HepG2 (cell line): Measurements from ENCODE around the gene PEPD. TPM values are rescaled to one million over a fixed set of nuclear protein-coding genes. Genes with fewer than 3 reads are reported as not detected.

ENCODE experiments used
- ARHGAP35 ChIP-seq: sonication (generic); formaldehyde crosslinking; IDR thresholded peaks from 2 replicates; pipeline ENCODE4 v1.9.0; 2022; ENCODE audit warnings: mild to moderate bottlenecking, inconsistent platforms, moderate library complexity, missing genetic modification reagents, borderline replicate concordance
- FOXO1 ChIP-seq: sonication (generic); formaldehyde crosslinking; IDR thresholded peaks from 2 replicates; pipeline ENCODE4 v1.4.0; 2020; ENCODE audit warnings: missing genetic modification reagents
- GABPB1 ChIP-seq: IDR thresholded peaks from 2 replicates; pipeline ENCODE4 v1.6.1; 2016; ENCODE audit warnings: mild to moderate bottlenecking, missing genetic modification reagents, moderate library complexity, missing compliant biosample characterization
- RAD21 ChIP-seq: fragments of 450-650 bp; formaldehyde crosslinking; IDR thresholded peaks from 2 replicates; pipeline ENCODE4 v1.5.0; 2020; ENCODE audit warnings: mild to moderate bottlenecking
- WIZ ChIP-seq: sonication (generic); formaldehyde crosslinking; IDR thresholded peaks from 2 replicates; pipeline ENCODE4 v1.5.1; 2020; ENCODE audit warnings: mild to moderate bottlenecking, missing genetic modification reagents
- ZBTB3 ChIP-seq: sonication (generic); formaldehyde crosslinking; IDR thresholded peaks from 2 replicates; pipeline ENCODE4 v1.4.0; 2020; ENCODE audit warnings: low read depth, mild to moderate bottlenecking, moderate library complexity, missing genetic modification reagents, borderline replicate concordance
- ZNF292 ChIP-seq: sonication (generic); formaldehyde crosslinking; IDR thresholded peaks from 2 replicates; pipeline ENCODE4 v1.8.1; 2022; ENCODE audit warnings: mild to moderate bottlenecking, low read depth, missing genetic modification reagents, borderline replicate concordance
- ZNF326 ChIP-seq: sonication (generic); formaldehyde crosslinking; IDR thresholded peaks from 2 replicates; pipeline ENCODE4 v1.4.0; 2020; ENCODE audit warnings: missing genetic modification reagents, borderline replicate concordance
- ZNF460 ChIP-seq: sonication (generic); formaldehyde crosslinking; IDR thresholded peaks from 2 replicates; pipeline ENCODE4 v1.5.1; 2020; ENCODE audit warnings: missing genetic modification reagents, mild to moderate bottlenecking, borderline replicate concordance
- ZNF83 ChIP-seq: sonication (generic); formaldehyde crosslinking; IDR thresholded peaks from 2 replicates; pipeline ENCODE4 v1.4.0; 2020; ENCODE audit warnings: missing genetic modification reagents, mild to moderate bottlenecking, borderline replicate concordance
- ZSCAN12 ChIP-seq: sonication (generic); formaldehyde crosslinking; IDR thresholded peaks from 2 replicates; pipeline ENCODE4 v1.9.0; 2021; ENCODE audit warnings: mild to moderate bottlenecking, missing genetic modification reagents
- ZSCAN21 ChIP-seq: sonication (generic); formaldehyde crosslinking; IDR thresholded peaks from 2 replicates; pipeline ENCODE4 v1.8.0; 2022; ENCODE audit warnings: mild to moderate bottlenecking, missing genetic modification reagents, moderate library complexity, borderline replicate concordance
- polyA plus RNA-seq, 8 experiments: library from polyadenylated mRNA; depleted of rRNA in 3 of 8; stranded (reverse) in 7 of 8; unstranded in 1 of 8; fragments of >200 nt; fragmentation: Illumina TruSeq in 4 of 8; extraction: Trizol in 4 of 8; gene quantifications; 2 replicates each; pipeline versions ENCODE4 v1.2.1 to v1.2.3, GENCODE V29; 2011 to 2016; ENCODE audit warnings: low read depth in 4 of 8, missing spikeins in 1 of 8, mixed read lengths in 1 of 8; ENCODE audit not compliant: insufficient read depth in 1 of 8
- total RNA-seq, 5 experiments: library from RNA; depleted of rRNA; stranded (reverse); fragments of >200 nt; fragmentation: Illumina TruSeq; extraction: Trizol; gene quantifications; 2 replicates each; pipeline ENCODE4 v1.2.3, GENCODE V29; 2016; ENCODE audit warnings: low read depth in 1 of 5
- TF ChIP-seq, protein P1 (sequence below): sonication (generic); formaldehyde crosslinking; IDR thresholded peaks from 2 replicates; pipeline ENCODE4 v1.8.0; 2022; ENCODE audit warnings: mild to moderate bottlenecking, missing genetic modification reagents, moderate library complexity
- TF ChIP-seq, protein P2 (sequence below): sonication (generic); formaldehyde crosslinking; IDR thresholded peaks from 2 replicates; pipeline ENCODE4 v1.8.0; 2022; ENCODE audit warnings: mild to moderate bottlenecking, missing genetic modification reagents
- TF ChIP-seq, protein P3 (sequence below): sonication (generic); formaldehyde crosslinking; IDR thresholded peaks from 2 replicates; pipeline ENCODE4 v1.4.0; 2020; ENCODE audit warnings: missing genetic modification reagents
- TF ChIP-seq, protein P4 (sequence below): sonication (generic); formaldehyde crosslinking; IDR thresholded peaks from 2 replicates; pipeline ENCODE4 v1.5.1; 2020; ENCODE audit warnings: missing genetic modification reagents, mild to moderate bottlenecking, borderline replicate concordance
- TF ChIP-seq, protein P5 (sequence below): sonication (generic); formaldehyde crosslinking; IDR thresholded peaks from 2 replicates; pipeline ENCODE4 v1.4.0; 2020; ENCODE audit warnings: missing genetic modification reagents, mild to moderate bottlenecking, borderline replicate concordance

Gene PEPD
- total and polyA plus RNA-seq, 2 of the 13 experiments (the other 11 are each of a cell fraction or from before 2014, with no cell fraction given), result 60.7 to 75.1 TPM

DNA sequence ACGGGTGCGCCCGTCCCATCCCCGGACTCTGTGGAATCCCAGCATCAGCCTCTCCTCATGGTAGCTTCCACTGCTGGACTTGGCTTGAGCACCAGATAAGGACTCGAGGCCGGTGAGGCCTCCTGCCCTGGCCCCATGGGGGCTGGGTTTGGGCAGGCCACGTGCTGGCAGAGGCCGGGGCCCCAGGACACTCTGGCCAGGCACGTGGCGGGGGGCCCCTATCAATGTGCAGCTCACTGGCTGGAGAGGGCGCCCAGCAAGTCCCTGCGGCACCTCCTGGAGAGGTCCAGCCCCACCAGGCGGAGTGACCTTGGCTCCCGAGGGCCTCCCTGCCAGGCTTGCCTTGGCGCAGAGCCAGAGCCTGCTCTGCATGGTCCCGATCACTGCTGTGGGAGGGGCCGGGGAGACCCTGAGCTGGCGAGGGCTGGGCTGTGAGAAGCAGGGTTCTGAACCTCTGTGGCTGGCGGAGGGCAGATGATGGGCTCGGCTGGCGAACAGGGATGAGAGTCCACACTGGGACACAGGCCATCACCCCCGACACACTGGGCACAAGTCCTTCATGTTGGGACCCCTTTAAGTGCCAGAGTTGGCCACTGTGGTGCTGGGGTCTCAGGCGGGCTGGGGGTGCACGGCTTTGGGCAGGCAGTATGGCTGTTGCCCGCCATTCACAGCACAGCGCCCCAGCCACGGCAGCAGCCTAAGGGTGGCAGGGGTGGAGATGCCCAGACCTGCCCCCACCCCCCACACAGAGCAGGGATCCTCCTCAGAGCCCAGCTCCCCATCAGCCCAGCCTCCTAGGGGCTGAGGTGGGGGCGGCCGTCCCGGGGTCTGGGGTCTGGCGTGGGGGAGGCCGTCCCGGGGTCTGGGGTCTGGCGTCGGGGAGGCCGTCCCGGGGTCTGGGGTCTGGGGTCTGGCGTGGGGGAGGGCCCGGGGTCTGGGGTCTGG is 129.0 kb downstream of the PEPD start (continued):
- TF ChIP-seq GABPB1 (CRISPR knock-in tag) (peak; percentile 89), ZSCAN12 (CRISPR knock-in tag) (peak; percentile 99), ZBTB3 (peak; percentile 70; the same call in 1 of the 2 replicates), ARHGAP35 (CRISPR knock-in tag) (peak; percentile 96), ZNF83 (peak; percentile 94), WIZ (CRISPR knock-in tag) (peak; percentile 99), ZNF460 (CRISPR knock-in tag) (peak; percentile 72; the same call in 1 of the 2 replicates), FOXO1 (CRISPR knock-in tag) (peak; percentile 74), ZNF292 (CRISPR knock-in tag) (peak; percentile 96), RAD21 (CRISPR knock-in tag) (peak; percentile 79), ZSCAN21 (CRISPR knock-in tag) (peak; percentile 99), ZNF326 (CRISPR knock-in tag) (no peak)
- TF ChIP-seq, protein P1, sequence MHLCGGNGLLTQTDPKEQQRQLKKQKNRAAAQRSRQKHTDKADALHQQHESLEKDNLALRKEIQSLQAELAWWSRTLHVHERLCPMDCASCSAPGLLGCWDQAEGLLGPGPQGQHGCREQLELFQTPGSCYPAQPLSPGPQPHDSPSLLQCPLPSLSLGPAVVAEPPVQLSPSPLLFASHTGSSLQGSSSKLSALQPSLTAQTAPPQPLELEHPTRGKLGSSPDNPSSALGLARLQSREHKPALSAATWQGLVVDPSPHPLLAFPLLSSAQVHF, result peak; percentile 94
- TF ChIP-seq, protein P2, sequence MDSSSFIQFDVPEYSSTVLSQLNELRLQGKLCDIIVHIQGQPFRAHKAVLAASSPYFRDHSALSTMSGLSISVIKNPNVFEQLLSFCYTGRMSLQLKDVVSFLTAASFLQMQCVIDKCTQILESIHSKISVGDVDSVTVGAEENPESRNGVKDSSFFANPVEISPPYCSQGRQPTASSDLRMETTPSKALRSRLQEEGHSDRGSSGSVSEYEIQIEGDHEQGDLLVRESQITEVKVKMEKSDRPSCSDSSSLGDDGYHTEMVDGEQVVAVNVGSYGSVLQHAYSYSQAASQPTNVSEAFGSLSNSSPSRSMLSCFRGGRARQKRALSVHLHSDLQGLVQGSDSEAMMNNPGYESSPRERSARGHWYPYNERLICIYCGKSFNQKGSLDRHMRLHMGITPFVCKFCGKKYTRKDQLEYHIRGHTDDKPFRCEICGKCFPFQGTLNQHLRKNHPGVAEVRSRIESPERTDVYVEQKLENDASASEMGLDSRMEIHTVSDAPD (CRISPR knock-in tag), result peak; percentile 98
- TF ChIP-seq, protein P3, sequence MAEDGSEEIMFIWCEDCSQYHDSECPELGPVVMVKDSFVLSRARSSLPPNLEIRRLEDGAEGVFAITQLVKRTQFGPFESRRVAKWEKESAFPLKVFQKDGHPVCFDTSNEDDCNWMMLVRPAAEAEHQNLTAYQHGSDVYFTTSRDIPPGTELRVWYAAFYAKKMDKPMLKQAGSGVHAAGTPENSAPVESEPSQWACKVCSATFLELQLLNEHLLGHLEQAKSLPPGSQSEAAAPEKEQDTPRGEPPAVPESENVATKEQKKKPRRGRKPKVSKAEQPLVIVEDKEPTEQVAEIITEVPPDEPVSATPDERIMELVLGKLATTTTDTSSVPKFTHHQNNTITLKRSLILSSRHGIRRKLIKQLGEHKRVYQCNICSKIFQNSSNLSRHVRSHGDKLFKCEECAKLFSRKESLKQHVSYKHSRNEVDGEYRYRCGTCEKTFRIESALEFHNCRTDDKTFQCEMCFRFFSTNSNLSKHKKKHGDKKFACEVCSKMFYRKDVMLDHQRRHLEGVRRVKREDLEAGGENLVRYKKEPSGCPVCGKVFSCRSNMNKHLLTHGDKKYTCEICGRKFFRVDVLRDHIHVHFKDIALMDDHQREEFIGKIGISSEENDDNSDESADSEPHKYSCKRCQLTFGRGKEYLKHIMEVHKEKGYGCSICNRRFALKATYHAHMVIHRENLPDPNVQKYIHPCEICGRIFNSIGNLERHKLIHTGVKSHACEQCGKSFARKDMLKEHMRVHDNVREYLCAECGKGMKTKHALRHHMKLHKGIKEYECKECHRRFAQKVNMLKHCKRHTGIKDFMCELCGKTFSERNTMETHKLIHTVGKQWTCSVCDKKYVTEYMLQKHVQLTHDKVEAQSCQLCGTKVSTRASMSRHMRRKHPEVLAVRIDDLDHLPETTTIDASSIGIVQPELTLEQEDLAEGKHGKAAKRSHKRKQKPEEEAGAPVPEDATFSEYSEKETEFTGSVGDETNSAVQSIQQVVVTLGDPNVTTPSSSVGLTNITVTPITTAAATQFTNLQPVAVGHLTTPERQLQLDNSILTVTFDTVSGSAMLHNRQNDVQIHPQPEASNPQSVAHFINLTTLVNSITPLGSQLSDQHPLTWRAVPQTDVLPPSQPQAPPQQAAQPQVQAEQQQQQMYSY, result peak; percentile 89
- TF ChIP-seq, protein P4, sequence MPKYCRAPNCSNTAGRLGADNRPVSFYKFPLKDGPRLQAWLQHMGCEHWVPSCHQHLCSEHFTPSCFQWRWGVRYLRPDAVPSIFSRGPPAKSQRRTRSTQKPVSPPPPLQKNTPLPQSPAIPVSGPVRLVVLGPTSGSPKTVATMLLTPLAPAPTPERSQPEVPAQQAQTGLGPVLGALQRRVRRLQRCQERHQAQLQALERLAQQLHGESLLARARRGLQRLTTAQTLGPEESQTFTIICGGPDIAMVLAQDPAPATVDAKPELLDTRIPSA (CRISPR knock-in tag), result peak; percentile 99
- TF ChIP-seq, protein P5, sequence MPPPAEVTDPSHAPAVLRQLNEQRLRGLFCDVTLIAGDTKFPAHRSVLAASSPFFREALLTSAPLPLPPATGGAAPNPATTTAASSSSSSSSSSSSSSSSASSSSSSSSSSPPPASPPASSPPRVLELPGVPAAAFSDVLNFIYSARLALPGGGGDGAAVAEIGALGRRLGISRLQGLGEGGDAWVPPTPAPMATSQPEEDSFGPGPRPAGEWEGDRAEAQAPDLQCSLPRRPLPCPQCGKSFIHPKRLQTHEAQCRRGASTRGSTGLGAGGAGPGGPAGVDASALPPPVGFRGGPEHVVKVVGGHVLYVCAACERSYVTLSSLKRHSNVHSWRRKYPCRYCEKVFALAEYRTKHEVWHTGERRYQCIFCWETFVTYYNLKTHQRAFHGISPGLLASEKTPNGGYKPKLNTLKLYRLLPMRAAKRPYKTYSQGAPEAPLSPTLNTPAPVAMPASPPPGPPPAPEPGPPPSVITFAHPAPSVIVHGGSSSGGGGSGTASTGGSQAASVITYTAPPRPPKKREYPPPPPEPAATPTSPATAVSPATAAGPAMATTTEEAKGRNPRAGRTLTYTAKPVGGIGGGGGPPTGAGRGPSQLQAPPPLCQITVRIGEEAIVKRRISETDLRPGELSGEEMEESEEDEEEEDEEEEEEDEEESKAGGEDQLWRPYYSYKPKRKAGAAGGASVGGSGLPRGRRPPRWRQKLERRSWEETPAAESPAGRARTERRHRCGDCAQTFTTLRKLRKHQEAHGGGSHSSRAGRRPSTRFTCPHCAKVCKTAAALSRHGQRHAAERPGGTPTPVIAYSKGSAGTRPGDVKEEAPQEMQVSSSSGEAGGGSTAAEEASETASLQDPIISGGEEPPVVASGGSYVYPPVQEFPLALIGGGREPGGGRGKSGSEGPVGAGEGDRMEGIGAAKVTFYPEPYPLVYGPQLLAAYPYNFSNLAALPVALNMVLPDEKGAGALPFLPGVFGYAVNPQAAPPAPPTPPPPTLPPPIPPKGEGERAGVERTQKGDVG, result peak; percentile 99; the same call in 1 of the 2 replicates
